GM20000 (cell line): ENCODE results near the gene TMEM150C.

ENCODE experiments used
- DNase-seq: peaks from one replicate; pipeline ENCODE4 v3.0.0; 2012; ENCODE audit warnings: low spot score
- TF ChIP-seq, protein P1 (sequence below): IDR thresholded peaks from 2 replicates; pipeline ENCODE4 v1.5.1; 2012; ENCODE audit warnings: mild to moderate bottlenecking, control low read depth; ENCODE audit errors: extremely low read depth, missing control alignments

Gene TMEM150C

DNA sequence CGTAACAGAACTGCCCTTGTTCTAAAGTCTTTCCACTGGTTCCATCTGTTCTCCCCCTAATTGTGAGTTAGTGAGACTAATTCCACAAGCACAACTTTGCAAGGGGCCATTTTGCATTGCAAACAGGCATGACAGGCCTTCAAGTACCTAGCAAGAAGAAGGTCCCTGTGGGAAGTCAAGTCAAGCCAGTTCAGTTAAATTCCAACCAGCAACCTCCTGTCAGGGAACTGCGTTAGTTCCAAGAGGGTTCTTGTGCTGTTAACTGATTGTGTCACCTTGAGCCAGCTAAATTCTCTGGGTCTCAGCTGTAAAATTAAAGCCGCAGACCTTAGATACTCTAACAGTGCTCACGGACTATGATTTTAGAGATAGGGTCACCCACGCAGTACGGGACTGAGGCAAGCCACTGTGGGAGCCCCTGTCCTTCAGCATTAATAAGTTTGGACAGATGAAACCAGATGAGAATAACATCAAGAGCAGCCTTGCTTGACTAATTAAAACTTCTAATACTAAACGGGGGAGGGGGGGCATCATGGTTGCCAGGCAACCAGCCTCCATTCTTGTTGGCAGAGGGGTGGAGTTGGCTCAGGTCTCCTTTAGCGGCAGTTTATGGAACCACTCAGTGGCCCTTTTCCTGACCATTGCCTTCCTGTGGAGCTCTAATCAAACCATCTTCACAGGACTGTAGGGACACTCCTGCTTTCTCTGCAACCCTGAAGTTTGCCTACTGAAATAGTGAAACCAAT lies 24.1 kb upstream of the TMEM150C start:
- no peak for DNase-seq

DNA sequence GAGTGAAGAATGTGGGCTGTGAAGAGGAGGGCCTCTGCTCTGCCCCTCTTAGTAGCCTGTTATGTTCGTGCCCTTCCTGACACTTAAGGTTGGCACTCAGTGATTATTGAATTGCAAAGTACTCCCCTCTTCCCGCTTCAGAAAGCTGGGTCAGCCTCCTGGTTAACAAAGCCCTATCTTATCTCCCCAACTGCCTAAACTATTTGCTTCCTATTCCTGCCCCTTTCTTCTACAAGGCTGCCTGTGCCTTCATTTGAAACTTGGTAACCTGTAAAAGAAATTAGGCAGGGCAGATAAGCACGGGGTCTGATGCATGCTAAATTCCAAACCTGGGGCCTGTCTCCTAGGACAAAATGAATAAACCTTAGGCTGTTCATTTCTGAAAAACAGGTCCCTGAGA lies 23.1 kb upstream of the TMEM150C start:
- TF ChIP-seq, protein P1, sequence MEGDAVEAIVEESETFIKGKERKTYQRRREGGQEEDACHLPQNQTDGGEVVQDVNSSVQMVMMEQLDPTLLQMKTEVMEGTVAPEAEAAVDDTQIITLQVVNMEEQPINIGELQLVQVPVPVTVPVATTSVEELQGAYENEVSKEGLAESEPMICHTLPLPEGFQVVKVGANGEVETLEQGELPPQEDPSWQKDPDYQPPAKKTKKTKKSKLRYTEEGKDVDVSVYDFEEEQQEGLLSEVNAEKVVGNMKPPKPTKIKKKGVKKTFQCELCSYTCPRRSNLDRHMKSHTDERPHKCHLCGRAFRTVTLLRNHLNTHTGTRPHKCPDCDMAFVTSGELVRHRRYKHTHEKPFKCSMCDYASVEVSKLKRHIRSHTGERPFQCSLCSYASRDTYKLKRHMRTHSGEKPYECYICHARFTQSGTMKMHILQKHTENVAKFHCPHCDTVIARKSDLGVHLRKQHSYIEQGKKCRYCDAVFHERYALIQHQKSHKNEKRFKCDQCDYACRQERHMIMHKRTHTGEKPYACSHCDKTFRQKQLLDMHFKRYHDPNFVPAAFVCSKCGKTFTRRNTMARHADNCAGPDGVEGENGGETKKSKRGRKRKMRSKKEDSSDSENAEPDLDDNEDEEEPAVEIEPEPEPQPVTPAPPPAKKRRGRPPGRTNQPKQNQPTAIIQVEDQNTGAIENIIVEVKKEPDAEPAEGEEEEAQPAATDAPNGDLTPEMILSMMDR: no peak
- no peak for DNase-seq

More for the DNA sequence above, 24.1 kb upstream of the TMEM150C start:
- TF ChIP-seq, protein P1: no peak

DNA sequence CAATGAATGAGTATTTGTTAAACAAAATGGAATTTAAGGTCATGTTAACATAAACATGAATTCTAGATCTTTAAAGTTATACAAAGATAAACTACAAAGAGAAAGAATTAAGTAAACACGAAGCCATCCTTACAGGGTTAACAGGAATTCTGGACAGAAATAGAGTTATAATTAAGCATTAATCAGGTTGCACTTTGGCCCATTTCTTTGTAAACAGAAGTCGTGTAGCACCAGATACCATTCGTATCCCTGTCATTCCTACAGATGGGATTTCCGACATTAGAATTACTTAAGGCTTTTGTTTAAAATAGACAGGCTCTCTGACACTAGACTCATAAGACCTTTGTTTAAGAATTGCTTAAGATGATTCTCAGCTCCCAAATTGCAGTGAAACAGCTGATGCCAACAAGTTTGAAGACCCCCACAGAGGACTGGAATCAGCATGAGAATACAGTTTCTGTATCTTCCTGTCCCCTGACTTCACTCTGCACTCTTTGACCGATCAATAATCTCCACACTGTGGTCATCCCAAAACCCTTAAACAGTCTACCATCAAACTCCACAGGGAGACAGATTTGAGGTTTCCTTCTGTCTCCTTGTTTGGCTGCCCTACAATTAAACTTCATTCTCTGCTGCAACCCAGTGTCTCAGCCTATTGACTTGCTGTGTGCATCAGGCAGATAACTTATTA lies 22.3 kb upstream of the TMEM150C start:
- TF ChIP-seq, protein P1: no peak
- no peak for DNase-seq

DNA sequence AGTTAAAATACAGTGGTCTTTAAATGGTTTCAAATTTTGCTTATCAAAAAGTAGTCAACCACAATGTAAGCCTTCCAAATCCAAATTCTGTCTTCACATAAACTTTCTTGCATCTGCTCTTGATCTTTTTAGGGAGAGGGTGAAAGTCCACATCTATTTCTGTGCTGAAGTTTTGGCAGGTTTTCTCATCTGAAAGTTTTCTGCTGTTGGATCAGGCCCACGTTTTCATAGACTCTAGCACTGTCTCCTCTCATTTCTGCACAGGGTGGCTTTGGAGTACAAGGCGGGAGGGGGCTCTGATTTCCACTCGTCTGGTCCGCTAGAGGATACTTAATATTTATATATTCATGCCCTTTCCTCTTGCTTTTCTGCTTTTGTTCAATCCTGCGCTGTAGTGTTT lies 18.1 kb upstream of the TMEM150C start:
- no peak for DNase-seq
- TF ChIP-seq, protein P1: no peak

DNA sequence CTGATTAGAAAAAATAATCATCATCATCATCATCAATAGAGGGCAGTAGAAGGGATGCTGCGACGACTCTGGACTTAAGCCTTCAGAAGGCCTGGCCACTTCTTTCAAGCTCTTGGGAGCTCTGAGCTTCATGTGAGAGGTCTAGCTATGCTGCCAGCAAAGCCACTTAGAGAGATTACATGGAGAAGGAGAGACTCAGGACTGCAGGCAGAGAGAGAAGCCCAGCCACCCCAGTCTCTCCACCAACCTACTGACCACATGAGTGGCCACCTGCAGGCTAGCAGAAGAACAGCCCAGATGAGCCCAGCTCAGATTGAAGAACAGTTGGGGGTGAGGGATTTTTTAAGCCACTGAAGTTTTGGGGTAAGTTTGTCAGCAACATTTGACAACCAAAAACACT lies 17.1 kb upstream of the TMEM150C start:
- TF ChIP-seq, protein P1: no peak
- no peak for DNase-seq

DNA sequence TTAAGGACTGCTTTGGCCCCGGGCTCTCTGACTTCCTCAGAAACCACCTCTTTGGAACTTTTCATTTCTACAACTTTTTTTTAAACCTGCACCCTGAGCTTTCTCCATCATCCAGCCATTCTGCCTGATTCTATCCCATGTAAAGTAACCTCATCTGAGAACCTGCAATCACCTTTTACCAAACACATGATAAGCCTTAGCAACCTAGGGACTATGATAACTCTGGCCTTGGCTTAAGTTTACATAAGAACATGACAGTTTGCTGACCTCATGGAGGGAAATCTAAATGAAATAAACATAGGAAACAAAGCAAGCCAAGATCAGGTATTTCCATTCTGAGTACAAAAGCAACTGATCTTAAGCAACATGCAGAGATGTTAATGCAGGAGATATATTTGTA lies 15.7 kb upstream of the TMEM150C start:
- TF ChIP-seq, protein P1: no peak

DNA sequence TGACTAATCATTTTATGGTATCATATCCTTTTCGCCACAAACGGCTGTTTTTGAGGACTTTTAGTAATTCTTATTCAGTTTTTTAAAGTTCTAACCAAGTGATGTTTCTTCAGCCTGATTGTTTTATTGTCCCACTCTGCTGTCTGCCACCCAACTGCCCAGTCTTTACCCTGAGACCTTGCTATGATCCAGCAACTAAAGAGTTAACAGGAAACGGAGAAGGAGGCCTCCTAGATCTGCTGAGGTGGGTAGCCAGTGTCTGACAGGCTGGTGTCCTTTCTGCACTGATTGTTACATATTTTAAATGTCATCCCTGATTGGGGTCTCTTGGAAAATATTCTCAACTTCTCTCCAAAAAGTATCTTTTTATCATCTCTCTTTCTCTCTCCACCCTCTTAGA lies 7.9 kb upstream of the TMEM150C start:
- DNase-seq: no peak
- TF ChIP-seq, protein P1: no peak

More for the DNA sequence above, 15.7 kb upstream of the TMEM150C start:
- no peak for DNase-seq
